ENCODE data around the gene HOXB8. TPM values are rescaled to one million over a fixed set of nuclear protein-coding genes. Genes with fewer than 3 reads are reported as not detected.

HOXB8 gene
- total and polyA plus RNA-seq, 2 of the 13 experiments (the other 11 are each of a cell fraction or from before 2014, with no cell fraction given) = not detected

DNA sequence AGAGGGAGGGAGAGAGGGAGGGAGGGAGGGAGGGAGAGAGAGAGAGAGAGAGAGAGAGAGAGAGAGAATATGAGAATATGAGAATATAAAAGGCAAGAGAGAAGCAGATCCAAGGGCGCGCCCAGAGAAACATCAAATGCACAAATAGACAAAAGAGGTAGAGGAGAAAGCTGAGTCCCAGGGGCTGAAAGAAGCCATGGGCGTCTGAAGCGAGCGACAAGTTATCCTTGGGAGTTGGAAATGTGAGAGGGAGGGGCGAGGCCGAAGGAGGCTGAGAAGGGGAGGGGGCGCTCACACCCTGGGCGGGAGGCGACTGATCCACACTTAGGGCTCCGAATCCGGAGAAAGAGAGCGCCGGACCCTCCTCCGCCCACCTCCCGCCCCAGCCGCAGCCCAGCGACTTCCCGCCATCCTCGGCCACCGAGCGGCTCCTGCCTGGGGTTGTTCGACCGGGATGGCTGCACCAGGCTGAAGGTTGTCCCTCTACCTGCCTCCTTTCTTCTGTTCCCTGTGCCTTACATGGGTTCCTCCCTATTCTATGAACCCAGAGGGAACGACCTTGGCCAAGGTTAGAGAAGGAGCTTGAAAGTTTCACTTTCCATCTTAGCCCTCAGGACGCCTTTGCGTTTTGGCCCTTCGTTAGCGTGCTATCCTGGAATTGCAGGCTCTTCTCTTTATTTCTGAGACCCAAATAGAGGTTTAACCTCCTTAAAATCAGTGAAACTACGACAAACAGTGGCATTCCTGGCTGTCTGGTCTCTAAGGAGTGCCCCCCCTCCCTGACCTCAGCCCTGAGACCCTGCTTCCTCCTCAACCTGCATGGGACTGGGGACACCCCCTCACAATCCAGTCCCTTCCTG, 32.2 kb upstream of the HOXB8 start:
- no peaks in the 10 kb centered on the region for H3K4me1 ChIP-seq (ENCODE audit: insufficient read depth, low read length)
- H4K20me1 ChIP-seq (ENCODE audit: insufficient read depth, low read length) = no peaks in the 10 kb centered on the region; the same call in 1 of the 2 replicates
- in situ Hi-C loops (cut with HindIII; ENCODE audit: extremely low pct_ligation_motif_present, low pct_unique_long_range_greater_than_20kb) (no loop called here), intact Hi-C loops (cut with micrococcal nuclease; ENCODE audit: unreplicated experiment) (no loop called here)
- TF ChIP-seq KLF15 (CRISPR knock-in tag; IDR thresholded peaks at IDR 0.05; ENCODE audit: borderline replicate concordance) = no peak
- TF ChIP-seq PCBP2 (optimal IDR thresholded peaks at IDR 0.05; ENCODE audit: low read depth, low read length, poor library complexity, severe bottlenecking) = no peak
- TF ChIP-seq AHR (CRISPR knock-in tag; IDR thresholded peaks at IDR 0.05) = no peak
- TF ChIP-seq ZFYVE20 (CRISPR knock-in tag; IDR thresholded peaks at IDR 0.05; ENCODE audit: borderline replicate concordance, low read depth) = no peak
- no peak for TF ChIP-seq TBX3 (IDR thresholded peaks at IDR 0.05; ENCODE audit: borderline replicate concordance)
- no peak for TF ChIP-seq FOXO1 (CRISPR knock-in tag; IDR thresholded peaks at IDR 0.05)
- no peak for TF ChIP-seq ZNF251 (CRISPR knock-in tag; IDR thresholded peaks at IDR 0.05)
- TF ChIP-seq MAF1 (CRISPR knock-in tag; IDR thresholded peaks at IDR 0.05; ENCODE audit: borderline replicate concordance) = no peak
- no peak for TF ChIP-seq ZFY (CRISPR knock-in tag; IDR thresholded peaks at IDR 0.05)
- no peak for TF ChIP-seq NR2F6 (IDR thresholded peaks at IDR 0.05)
- no peak for TF ChIP-seq NR2F6 (CRISPR knock-in tag; IDR thresholded peaks at IDR 0.05)
- TF ChIP-seq ZIK1 (CRISPR knock-in tag; IDR thresholded peaks at IDR 0.05; ENCODE audit: borderline replicate concordance, low read depth) = no peak
- TF ChIP-seq ZNF354B (CRISPR knock-in tag; IDR thresholded peaks at IDR 0.05) = no peak
- no peak for TF ChIP-seq RORA (CRISPR knock-in tag; IDR thresholded peaks at IDR 0.05)
- TF ChIP-seq, protein P1, sequence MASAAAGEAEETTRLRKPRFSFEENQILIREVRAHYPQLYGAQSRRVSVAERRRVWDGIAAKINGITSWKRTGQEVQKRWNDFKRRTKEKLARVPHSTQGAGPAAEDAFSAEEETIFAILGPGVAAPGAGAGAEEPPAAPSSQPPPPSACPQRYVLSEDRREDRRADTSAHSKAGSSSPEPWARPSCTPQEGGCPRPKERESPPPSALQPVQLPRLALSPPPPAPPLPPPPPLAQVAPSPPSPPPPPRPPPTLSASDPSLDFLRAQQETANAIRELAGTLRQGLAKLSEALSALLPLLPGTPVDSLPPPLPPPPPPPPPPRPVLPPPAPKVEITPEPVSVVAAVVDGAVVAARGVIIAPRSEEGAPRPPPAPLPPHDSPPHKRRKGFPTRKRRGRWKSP (CRISPR knock-in tag; IDR thresholded peaks at IDR 0.05) = no peak
- TF ChIP-seq ZKSCAN5 (CRISPR knock-in tag; IDR thresholded peaks at IDR 0.05) = no peak
- TF ChIP-seq, protein P2, sequence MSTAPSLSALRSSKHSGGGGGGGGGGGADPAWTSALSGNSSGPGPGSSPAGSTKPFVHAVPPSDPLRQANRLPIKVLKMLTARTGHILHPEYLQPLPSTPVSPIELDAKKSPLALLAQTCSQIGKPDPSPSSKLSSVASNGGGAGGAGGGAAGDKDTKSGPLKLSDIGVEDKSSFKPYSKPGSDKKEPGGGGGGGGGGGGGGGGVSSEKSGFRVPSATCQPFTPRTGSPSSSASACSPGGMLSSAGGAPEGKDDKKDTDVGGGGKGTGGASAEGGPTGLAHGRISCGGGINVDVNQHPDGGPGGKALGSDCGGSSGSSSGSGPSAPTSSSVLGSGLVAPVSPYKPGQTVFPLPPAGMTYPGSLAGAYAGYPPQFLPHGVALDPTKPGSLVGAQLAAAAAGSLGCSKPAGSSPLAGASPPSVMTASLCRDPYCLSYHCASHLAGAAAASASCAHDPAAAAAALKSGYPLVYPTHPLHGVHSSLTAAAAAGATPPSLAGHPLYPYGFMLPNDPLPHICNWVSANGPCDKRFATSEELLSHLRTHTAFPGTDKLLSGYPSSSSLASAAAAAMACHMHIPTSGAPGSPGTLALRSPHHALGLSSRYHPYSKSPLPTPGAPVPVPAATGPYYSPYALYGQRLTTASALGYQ (CRISPR knock-in tag; IDR thresholded peaks at IDR 0.05) = no peak
- TF ChIP-seq NFE2 (CRISPR knock-in tag; IDR thresholded peaks at IDR 0.05) = no peak
- TF ChIP-seq ZBTB25 (CRISPR knock-in tag; IDR thresholded peaks at IDR 0.05) = no peak
- no peak for TF ChIP-seq ZNF724P (CRISPR knock-in tag; IDR thresholded peaks at IDR 0.05; ENCODE audit: borderline replicate concordance)
- no peak for TF ChIP-seq NFYC (CRISPR knock-in tag; IDR thresholded peaks at IDR 0.05)
- FAIRE-seq (no peak), ATAC-seq (peak; percentile 56), DNase-seq (ENCODE audit: low spot score) (no peak)
- peak overlapping the region; percentile 59 for H3K4me2 ChIP-seq (ENCODE audit: low read depth, low read length)
- ChIA-PET CTCF (ENCODE audit: low intra/inter-chr PET ratio, low total read pairs) (no interaction called here), POLR2A (no interaction called here)
- H3K4me3 ChIP-seq (replicated peaks in 1 of 3; ENCODE audit: insufficient read depth in 1 of 3, low read depth in 2 of 3, low read length in 3 of 3) = peak overlapping the region in 1 of 3 experiments; percentile 27; a peak in 1 of 6 replicates
- no peak overlapping the region for H3K27ac ChIP-seq (ENCODE audit: extremely low read length, insufficient read depth, low read length)
- H3K9ac ChIP-seq (ENCODE audit: insufficient read depth, low read depth, low read length) = no peak overlapping the region
- H3K9me3 ChIP-seq (ENCODE audit: low read length) = no peaks in the 10 kb centered on the region
- no peaks in the 10 kb centered on the region for H3K36me3 ChIP-seq (replicated peaks in 1 of 2; ENCODE audit: control insufficient read depth in 1 of 2, insufficient read depth in 2 of 2, low read length in 2 of 2)
- peak overlapping the region; percentile 69 for H2AFZ ChIP-seq (ENCODE audit: low read length)
- BruUV-seq (replicated peaks) = no TSS peak
- WGBS (ENCODE audit: low lambda C conversion rate) = 15% methylated on average over 20 of the region's 30 CpGs
- peaks cover 18 to 66% of the 10 kb centered on the region in 2 experiments for H3K27me3 ChIP-seq (ENCODE audit: control insufficient read depth in 1 of 2, insufficient read depth in 2 of 2, low read length in 2 of 2)
- H3K79me2 ChIP-seq (ENCODE audit: insufficient read depth, low read length) = no peaks in the 10 kb centered on the region

Data from HepG2 (cell line).